Right ventricle myocardium superior (tissue), 1 donor: ENCODE data around the gene C3. TPM values are rescaled to one million over a fixed set of nuclear protein-coding genes. Genes with fewer than 3 reads are reported as not detected.
"Not testable (repeated sequence)": the region's sequence is repeated elsewhere in the genome, so short reads cannot be mapped to it uniquely, and the experiment has no call there.

Experiments used
- ATAC-seq: fragments of 200-7000 bp; cut with Tn5 transposase; one replicate; pipeline ENCODE4 v1.9.1; 2020; ENCODE audit warnings: mild to moderate bottlenecking; ENCODE audit not compliant: poor library complexity
- DNase-seq: peaks from one replicate; pipeline ENCODE4 v3.0.0-alpha.2; 2020
- intact Hi-C: fragments of 100-400 bp; cut with DNase I; formaldehyde crosslinking; loops from one replicate; pipeline ENCODE4 v1.11.2; 2022
- microRNA-seq: library from miRNA; unstranded; fragments of <30 nt; microRNA quantifications from one replicate; pipeline ENCODE4 v1.2.0, GENCODE V29; 2020
- total RNA-seq: library from RNA; stranded (reverse); fragmentation: NEBNext Ultra II Directional; extraction: Animal tissue kit (Norgen Biotek cat#: 25700); gene quantifications from one replicate; pipeline ENCODE4 v1.2.1, GENCODE V29; 2021
- donor health status: DM: no; HTN: yes; CAD: no; lungs with severe emphysema.

Gene C3
- total RNA-seq, 1 donor from 2014 or later = 308 TPM

GRCh38 chr19:6656390-6656789, 64.1 kb downstream of the C3 start:
- ATAC-seq, intact Hi-C loops, DNase-seq: not testable (repeated sequence)

GRCh38 chr19:6654347-6655310, 65.8 kb downstream of the C3 start:
- no peak for DNase-seq
- no peak for ATAC-seq
- intact Hi-C loops = no loop called here

GRCh38 chr19:6652805-6653094, 67.7 kb downstream of the C3 start:
- ATAC-seq (no peak), DNase-seq (no peak)
- intact Hi-C loops = no loop called here

GRCh38 chr19:6651965-6652804, 68.3 kb downstream of the C3 start:
- DNase-seq (no peak), ATAC-seq (no peak)
- intact Hi-C loops = no loop called here

GRCh38 chr19:6649185-6649584, 71.3 kb downstream of the C3 start:
- DNase-seq (no peak), ATAC-seq (no peak)
- intact Hi-C loops = no loop called here

- DNase-seq = no peak
- intact Hi-C loops = no loop called here
- ATAC-seq = no peak
These were observed 72.2 kb downstream of the C3 start for GRCh38 chr19:6648141-6648715.

GRCh38 chr19:6644796-6645195, 75.7 kb downstream of the C3 start:
- DNase-seq = no peak
- intact Hi-C loops = no loop called here

GRCh38 chr19:6640333-6640732, 80.1 kb downstream of the C3 start:
- intact Hi-C loops, ATAC-seq, DNase-seq: not testable (repeated sequence)

More at GRCh38 chr19:6644796-6645195, 75.7 kb downstream of the C3 start:
- no peak for ATAC-seq

- intact Hi-C loops = no loop called here
- ATAC-seq (no peak), DNase-seq (no peak)
These were observed 81.0 kb downstream of the C3 start for GRCh38 chr19:6639439-6639838.

- DNase-seq, ATAC-seq: not testable (repeated sequence)
- intact Hi-C loops = loop anchor here (5.0 kb wide), 2 partner anchors 116 to 229 kb away; no protein-coding TSS in a partner anchor
These were observed 87.0 kb downstream of the C3 start for GRCh38 chr19:6633456-6633813.

GRCh38 chr19:6632747-6633455, 87.5 kb downstream of the C3 start:
- intact Hi-C loops = loop anchor here (5.0 kb wide), 2 partner anchors 116 to 229 kb away; no protein-coding TSS in a partner anchor
- ATAC-seq (peak; percentile 49), DNase-seq (peak; percentile 82)

- ATAC-seq = peak; percentile 77
- DNase-seq = no peak
- intact Hi-C loops = loop anchor here (5.0 kb wide), 2 partner anchors 115 to 230 kb away; no protein-coding TSS in a partner anchor
These were observed 88.3 kb downstream of the C3 start for GRCh38 chr19:6632002-6632621.

Small RNA genes within 50 kb of the gene (microRNA-seq; reads per million reads assigned to microRNA genes)
- not detected for gene MIR6791

Other genes starting within 250 kb of the C3 start
- 0.35 TPM for gene DENND1C, start 238.9 kb downstream of the C3 start, total RNA-seq
- 10.8 TPM for gene TUBB4A, start 218.3 kb downstream of the C3 start, total RNA-seq
- gene TNFSF9, start 189.6 kb downstream of the C3 start, total RNA-seq = 0.51 TPM
- not detected for gene CD70, start 129.5 kb downstream of the C3 start, total RNA-seq
- gene TNFSF14, start 50.5 kb downstream of the C3 start, total RNA-seq = 0.40 TPM
- 22.2 TPM for gene GPR108, start 16.9 kb upstream of the C3 start, total RNA-seq
- gene TRIP10, start 19.0 kb upstream of the C3 start, total RNA-seq = 133 TPM
- not detected for gene SH2D3A, start 46.8 kb upstream of the C3 start, total RNA-seq
- 2.8 TPM for gene VAV1, start 52.1 kb upstream of the C3 start, total RNA-seq
- 0.24 TPM for gene ADGRE1, start 166.9 kb upstream of the C3 start, total RNA-seq